GM18505 (cell line): ENCODE measurements around the gene PPP3CA.

ENCODE experiments used
- ATAC-seq: cut with Tn5 transposase; IDR thresholded peaks from one replicate; pipeline ENCODE4 v1.9.1; 2021; ENCODE audit not compliant: unreplicated experiment
- POLR2A ChIP-seq: IDR thresholded peaks from 4 replicates; pipeline ENCODE4 v1.6.1; 2011; ENCODE audit warnings: borderline replicate concordance; ENCODE audit not compliant: insufficient read depth, insufficient read length; ENCODE audit errors: extremely low read depth

Gene PPP3CA

DNA sequence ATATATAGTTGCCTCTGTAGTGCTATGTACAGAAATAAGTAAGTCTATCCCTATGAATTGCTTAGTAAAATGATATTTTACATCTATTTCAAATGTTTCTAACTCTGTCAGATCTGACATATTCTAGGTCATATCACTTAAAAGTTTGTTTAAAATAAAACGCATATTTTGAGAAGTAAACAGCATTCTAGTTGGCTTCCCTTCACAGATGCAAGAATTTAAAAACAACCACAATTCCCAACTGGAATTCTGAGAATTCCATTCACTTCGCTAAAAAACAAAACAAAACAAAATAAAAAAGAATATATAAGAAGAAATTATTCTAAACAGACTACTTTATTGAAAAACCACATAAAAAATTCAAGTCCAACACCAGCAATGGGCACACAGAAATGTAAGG lies 126.0 kb downstream of the PPP3CA start:
- no peak for ATAC-seq
- no peak for TF ChIP-seq POLR2A

DNA sequence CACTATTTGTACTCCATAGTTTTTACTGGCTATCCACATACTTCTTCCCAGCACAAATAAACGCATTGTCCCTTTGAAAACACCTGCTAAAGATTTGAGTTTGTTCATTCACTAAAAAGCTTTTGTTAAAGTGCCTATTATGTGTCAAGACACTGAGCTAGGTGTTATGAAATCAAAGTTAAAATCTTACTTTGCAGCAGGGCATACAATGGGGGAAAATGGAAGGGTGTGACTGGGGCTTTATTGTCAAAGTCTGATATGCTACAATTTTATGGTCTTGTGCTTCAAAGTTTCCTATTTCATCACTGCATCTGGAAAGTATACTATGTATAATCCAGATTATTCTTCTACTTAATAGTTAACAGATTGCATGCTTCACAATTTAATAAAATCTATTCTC lies 128.4 kb downstream of the PPP3CA start:
- no peak for ATAC-seq
- TF ChIP-seq POLR2A = no peak

DNA sequence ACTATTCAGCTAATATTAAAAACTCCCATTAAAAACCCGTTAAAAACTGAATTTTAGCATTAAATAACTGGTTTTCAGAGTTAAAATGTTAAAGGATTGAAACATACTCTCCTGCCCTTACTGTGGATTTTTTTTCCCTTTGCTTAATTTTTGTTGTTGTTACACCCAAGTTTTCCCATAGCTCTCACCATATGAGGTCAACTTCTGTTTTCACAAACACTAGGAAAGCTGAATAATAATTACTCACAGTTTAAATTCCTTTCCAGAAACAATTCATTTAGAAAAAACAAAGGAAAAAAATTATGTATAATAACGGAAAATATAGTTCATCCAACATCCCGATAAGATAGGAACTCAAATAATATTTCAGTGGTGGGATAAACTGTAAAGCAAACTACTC lies 129.0 kb downstream of the PPP3CA start:
- no peak for TF ChIP-seq POLR2A
- no peak for ATAC-seq

DNA sequence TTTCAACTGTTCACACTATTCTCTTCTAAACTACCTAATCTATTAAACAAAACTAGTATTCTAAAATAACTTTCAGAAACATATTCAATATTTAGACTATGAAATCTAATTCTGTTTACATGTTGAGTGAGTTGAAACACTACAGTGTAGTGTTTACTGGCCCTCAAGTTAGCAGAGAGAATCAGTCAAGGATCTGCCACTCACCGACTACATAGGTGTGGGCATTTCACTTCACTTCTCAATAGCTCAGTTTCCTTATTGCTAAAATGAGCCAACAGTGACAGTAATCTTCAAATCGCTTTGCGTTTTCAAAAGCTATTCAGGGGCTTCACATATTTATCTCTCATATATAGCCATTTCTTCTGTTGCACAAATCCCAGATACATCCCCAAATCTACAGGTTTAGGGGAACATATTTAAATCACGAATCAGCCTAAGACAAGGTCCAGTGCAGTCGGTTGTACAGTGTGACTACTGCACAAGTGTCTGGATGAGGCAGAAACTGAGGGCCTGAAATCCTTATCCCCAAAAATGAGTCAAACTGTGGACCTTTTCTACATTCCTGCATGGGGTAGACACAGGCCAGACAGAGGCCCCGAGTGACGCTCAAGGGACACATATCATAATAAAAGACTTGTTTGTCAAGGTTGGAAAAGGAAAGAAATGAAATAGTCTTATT lies 129.8 kb downstream of the PPP3CA start:
- no peak for TF ChIP-seq POLR2A
- no peak for ATAC-seq

DNA sequence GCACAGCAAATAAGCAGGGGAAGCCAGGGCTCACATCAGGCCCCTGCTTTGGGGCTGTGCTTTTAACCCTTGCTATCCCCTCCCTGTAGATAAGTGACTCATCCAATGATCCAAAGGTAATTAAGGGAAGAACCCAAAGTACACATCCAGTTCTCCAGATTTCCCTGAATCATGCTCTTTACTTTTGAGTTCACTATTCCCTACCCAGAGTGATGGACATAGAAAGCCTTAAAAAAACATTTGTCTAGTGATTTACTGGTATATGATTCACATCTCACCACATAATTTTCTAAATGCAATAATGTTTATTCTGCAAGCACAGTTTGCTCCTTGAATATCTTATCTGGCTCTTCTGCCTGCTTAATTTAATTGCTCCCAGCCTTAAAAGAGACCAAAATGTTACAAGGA lies 136.2 kb downstream of the PPP3CA start:
- no peak for TF ChIP-seq POLR2A

DNA sequence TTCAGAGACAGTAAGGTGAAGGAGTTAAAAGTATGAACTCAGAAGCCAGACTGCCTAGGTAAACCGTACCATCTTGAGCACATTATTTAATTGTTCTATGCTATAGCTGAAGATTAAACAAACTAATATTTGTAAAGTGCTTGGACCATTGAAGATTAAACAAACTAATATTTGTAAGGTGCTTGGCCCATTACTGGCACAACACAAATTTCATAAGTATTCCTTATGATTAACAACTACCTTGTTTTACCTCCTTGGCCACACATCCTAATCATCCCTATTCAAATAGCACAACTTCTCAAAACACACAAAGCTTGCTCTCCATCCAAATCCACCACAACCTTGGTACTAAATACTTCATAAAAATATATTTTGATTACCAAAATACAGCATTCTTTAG lies 137.0 kb downstream of the PPP3CA start:
- TF ChIP-seq POLR2A = no peak
- no peak for ATAC-seq

More for the DNA sequence above, 136.2 kb downstream of the PPP3CA start:
- ATAC-seq = no peak

DNA sequence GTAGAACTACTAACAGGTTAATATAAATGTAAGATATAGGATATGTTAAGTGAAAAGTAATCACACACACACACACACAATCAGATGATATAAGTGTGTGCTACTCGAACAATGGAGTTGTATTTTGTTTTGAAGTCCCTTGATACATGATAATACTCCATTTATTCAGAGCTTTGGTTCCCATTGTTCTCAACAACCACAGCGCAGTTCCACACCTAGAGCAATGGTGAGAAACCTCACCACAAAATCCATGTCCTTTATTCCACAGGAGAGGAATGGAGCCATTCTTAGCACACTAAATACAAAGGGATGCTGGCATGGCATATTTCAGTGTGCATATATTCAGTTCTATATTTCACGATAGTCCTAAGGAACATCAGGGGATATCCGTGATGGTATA lies 139.2 kb downstream of the PPP3CA start:
- no peak for TF ChIP-seq POLR2A
- no peak for ATAC-seq

DNA sequence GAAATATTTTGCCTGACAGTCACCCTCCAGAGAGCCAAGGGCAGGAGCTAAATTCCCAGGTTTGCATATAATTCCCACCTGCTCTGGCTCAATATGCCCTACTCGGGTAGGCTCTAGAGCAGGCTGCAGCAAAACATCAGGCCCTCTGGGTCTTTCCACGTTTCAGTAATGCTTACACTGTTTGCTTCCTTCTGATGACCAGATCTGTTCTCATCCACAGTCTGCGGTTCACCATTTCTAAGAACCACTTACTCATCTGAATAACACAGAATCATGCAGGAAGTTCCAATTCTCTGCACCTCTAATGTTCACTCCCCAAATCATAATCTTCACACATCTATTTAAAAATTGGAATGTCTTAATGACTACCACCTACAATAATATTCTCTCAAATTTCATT lies 141.4 kb downstream of the PPP3CA start:
- no peak for TF ChIP-seq POLR2A
- ATAC-seq = peak; percentile 75

DNA sequence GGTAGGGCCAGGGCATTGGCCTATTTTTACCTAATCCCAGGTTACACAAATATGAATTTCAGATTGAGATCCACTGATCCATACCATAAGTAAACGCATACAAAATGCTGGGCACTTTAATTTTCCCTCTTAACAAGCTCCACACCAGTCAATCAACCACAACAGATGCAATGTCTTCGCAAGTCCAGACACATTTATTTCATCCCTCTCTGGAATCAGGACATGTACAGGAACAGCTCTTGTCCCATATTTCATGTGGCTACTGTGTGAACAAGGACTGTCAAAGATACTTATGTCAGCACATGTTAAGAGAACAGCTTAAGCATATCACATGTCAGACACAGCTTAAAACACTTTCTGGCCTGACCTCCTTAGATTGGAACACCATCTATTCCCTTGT lies 145.9 kb downstream of the PPP3CA start:
- TF ChIP-seq POLR2A = no peak
- no peak for ATAC-seq

DNA sequence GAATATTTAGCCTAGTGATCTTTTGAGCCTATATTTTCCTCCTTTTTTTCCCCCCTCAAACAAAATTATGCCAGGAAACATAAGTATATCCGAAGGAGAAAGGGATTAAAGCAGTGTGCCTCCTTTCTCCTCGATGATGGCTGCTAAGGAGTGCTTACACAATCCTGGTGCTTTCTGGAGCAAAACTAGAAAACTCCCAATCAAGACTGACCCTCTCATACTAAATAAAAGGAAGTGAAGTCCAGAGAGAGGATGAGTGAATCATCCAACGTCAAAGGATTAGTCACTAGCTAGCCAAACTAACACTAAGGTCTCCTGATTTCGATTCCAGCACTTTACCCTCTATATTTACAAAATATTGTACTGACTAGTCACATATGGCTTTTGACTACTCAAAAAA lies 146.8 kb downstream of the PPP3CA start:
- no peak for TF ChIP-seq POLR2A

DNA sequence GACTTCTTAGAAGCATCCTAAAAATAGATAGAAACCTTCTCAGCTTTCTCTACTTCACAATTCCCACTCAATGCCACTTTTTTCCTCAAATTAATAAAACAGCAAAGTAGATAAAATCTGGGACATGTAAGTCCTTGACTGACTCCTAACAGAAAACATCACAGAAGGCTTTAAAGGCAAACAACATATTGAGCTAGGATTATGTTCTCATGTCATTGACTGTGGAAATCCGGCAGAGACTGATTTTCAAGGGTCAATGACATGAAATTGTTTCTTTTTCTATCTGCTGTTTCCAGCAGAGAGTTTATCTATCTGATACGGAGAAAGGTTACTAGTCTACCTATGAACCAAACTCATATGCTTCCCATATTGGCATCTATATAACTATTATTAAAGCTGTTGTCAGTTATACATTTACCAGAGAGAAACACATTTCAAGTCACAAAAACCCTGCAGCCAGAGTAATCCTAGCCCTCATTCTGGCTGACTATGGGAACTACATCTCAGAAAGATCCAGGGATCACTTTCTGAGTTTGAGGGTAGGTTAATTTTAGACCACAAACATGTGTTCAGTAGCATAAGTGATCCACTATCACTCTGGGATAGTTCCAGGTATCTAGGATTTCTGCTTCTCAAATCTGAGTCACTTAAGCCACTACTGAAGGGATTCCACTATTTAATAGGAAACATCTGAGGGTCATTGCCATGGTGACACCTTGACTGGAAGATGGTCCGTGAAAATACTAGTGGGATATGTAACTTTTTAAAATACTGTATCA lies 147.6 kb downstream of the PPP3CA start:
- no peak for TF ChIP-seq POLR2A
- no peak for ATAC-seq

More for the DNA sequence above, 146.8 kb downstream of the PPP3CA start:
- ATAC-seq = no peak

DNA sequence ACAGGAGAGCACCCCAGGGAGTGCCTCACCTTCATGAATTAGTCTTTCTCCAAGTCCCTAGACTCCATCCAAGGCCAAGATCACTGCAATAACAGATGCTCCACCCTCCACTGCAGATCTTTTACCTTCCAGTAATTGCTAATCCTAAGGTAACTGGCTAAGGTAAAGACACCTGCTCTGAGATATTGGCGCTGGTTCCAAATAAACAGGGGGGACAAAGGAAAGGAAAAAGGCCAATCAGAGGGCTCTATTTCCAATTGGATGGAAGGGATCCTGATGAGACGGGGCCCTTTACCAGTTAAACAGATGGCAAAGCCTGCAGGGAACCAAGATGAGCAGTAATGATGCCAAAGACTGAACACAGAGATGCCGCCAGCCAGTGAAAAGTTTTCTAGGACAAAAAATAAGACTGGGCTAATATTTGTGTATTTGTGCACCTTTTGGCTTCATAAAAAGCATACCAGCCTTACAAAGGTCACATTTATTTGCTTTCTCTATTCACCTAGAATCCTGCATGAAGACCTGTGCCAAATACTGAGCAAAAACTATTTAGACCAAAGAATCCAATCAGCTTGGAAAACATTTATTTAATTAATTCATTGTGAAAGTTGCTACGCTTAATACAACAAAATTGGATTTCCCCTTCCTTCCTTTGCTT lies 148.5 kb downstream of the PPP3CA start:
- no peak for TF ChIP-seq POLR2A
- ATAC-seq = no peak

DNA sequence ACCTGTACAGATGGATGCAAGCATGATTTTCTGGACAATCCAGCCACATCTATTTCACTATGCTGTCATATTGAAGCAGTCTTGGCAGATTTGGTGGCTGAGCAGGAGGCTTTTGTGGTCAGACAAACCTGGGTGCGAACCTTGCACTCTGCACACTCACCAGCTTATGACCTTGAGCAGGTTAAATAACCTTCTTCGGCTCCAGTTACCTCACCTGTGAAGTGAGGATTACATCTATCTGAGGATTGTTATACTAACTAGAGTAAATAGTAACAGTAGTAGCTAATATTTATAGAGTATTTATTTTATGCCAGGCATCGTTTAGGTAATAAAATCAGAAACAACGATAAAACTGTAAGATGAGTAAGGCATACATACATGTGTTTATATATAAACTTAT lies 150.0 kb downstream of the PPP3CA start:
- TF ChIP-seq POLR2A = no peak
- ATAC-seq = no peak

DNA sequence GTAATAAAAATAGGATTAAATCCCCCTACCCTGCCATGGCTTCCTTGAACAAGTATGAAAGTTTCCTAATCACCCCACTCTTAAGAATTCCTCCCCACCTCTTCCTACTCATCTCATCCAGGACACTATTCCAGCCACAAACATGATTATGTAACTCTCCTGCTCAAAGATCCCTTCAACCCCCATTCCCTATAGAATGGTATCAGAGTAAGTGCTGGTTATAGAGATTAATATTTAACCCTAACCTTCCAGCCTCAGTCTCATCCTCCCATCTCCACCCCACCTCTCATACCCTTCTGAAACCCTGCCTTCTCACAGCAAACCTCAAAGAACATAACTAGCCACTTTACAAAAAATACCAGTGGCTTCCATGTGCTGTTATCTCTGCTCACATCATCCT lies 155.1 kb downstream of the PPP3CA start:
- TF ChIP-seq POLR2A = no peak
- ATAC-seq = no peak
